ENCODE results near the gene BUB1B. TPM values are rescaled to one million over a fixed set of nuclear protein-coding genes. Genes with fewer than 3 reads are reported as not detected.

BUB1B gene
- total RNA-seq, 1 experiment from 2014 or later, result 92.9 TPM

- H3K9ac ChIP-seq (ENCODE audit: low read length), result no peak overlapping the region
- H3K4me2 ChIP-seq (ENCODE audit: low read length), result no peak overlapping the region
- RAD21 ChIA-PET (ENCODE audit: low non-redundant PET in 1 of 2, low total read pairs in 2 of 2, uncharacterized antibody in 2 of 2, unreplicated experiment in 2 of 2), result no interaction called here
- ATAC-seq, result no peak
- POLR2A ChIA-PET, result no interaction called here
- no peak for DNase-seq (ENCODE audit: low read depth, low spot score)
- no peak overlapping the region for H3K4me3 ChIP-seq (replicated peaks in 1 of 2; ENCODE audit: low read depth in 1 of 2, low read length in 2 of 2)
- TF ChIP-seq ZNF274 (IDR thresholded peaks at IDR 0.05; ENCODE audit: low read depth, low read length) (no peak), ATF3 (IDR thresholded peaks at IDR 0.05) (no peak), EZH2 (IDR thresholded peaks at IDR 0.05) (no peak), REST (IDR thresholded peaks at IDR 0.05; ENCODE audit: low read depth) (no peak), SRF (IDR thresholded peaks at IDR 0.05; ENCODE audit: low read depth) (no peak), CBX3 (IDR thresholded peaks at IDR 0.05; ENCODE audit: low read depth) (no peak), SIN3A (IDR thresholded peaks at IDR 0.05; ENCODE audit: low read depth) (no peak), POLR2A (IDR thresholded peaks at IDR 0.05; ENCODE audit: borderline replicate concordance, extremely low read depth, insufficient read depth, insufficient read length) (no peak), ZFX (IDR thresholded peaks at IDR 0.05) (no peak), ELF1 (IDR thresholded peaks at IDR 0.05; ENCODE audit: borderline replicate concordance, low read depth) (no peak), CTCF (IDR thresholded peaks at IDR 0.05 in 2 of 3, conservative IDR thresholded peaks at IDR 0.05 in 1 of 3; ENCODE audit: borderline replicate concordance in 1 of 3, insufficient read depth in 1 of 3, low read depth in 2 of 3, low read length in 2 of 3) (no peak), JUND (IDR thresholded peaks at IDR 0.05) (no peak), MAX (IDR thresholded peaks at IDR 0.05) (no peak), EGR1 (IDR thresholded peaks at IDR 0.05; ENCODE audit: low read depth) (no peak), CEBPB (IDR thresholded peaks at IDR 0.05; ENCODE audit: low read depth) (no peak), YY1 (IDR thresholded peaks at IDR 0.05; ENCODE audit: extremely low read depth, insufficient replicate concordance, low read depth, low read length) (no peak), EZH2phosphoT487 (IDR thresholded peaks at IDR 0.05; ENCODE audit: borderline replicate concordance) (no peak)
- H3K9me2 ChIP-seq (ENCODE audit: insufficient read depth), result no peaks in the 10 kb centered on the region
- no peak overlapping the region for H2AFZ ChIP-seq (ENCODE audit: low read depth, low read length, poor library complexity, severe bottlenecking)
- intact Hi-C loops (cut with micrococcal nuclease), result no loop called here
- no TSS peak for BruUV-seq (replicated peaks)
- H3K9me3 ChIP-seq (ENCODE audit: control insufficient read depth in 1 of 2, insufficient read depth in 1 of 2, low read depth in 1 of 2, low read length in 2 of 2), result no peaks in the 10 kb centered on the region
- H3K27ac ChIP-seq (ENCODE audit: low read depth, low read length), result no peak overlapping the region
- H3K4me1 ChIP-seq (ENCODE audit: control insufficient read depth in 1 of 2, insufficient read depth in 2 of 2, low read length in 2 of 2), result no peaks in the 10 kb centered on the region
- CTCF ChIA-PET, result no interaction called here
- H3K36me3 ChIP-seq (ENCODE audit: control insufficient read depth in 1 of 2, insufficient read depth in 2 of 2, low read length in 2 of 2), result peaks cover 40 to 59% of the 10 kb centered on the region in 2 experiments
- peaks cover 56% of the 10 kb centered on the region for H3K79me2 ChIP-seq (ENCODE audit: insufficient read depth, low read length)
- H4K20me1 ChIP-seq (ENCODE audit: insufficient read depth), result peaks cover 7% of the 10 kb centered on the region; the same call in 1 of the 2 replicates
- no peaks in the 10 kb centered on the region for H3K27me3 ChIP-seq (ENCODE audit: insufficient read depth, low read length)
Measured at GRCh38 chr15:40197434-40197833, 36.6 kb downstream of the BUB1B start.

Data from HCT116 (cell line).